PFSK-1 (cell line): Measurements from ENCODE around the gene FN1. TPM values are rescaled to one million over a fixed set of nuclear protein-coding genes. Genes with fewer than 3 reads are reported as not detected.

Experiments
- FOXP2 ChIP-seq: optimal IDR thresholded peaks from 2 replicates; pipeline ENCODE3; 2011; ENCODE audit warnings: borderline replicate concordance, control low read depth, inconsistent platforms; ENCODE audit not compliant: insufficient read depth; ENCODE audit errors: extremely low read length, extremely low read depth
- POLR2AphosphoS5 ChIP-seq: IDR thresholded peaks from 2 replicates; pipeline ENCODE4 v1.6.1; 2012; ENCODE audit warnings: low read depth, mild to moderate bottlenecking, control low read depth, low read length, moderate library complexity
- SIN3A ChIP-seq: IDR thresholded peaks from 2 replicates; pipeline ENCODE4 v1.6.1; 2012; ENCODE audit warnings: mild to moderate bottlenecking, low read length, moderate library complexity, borderline replicate concordance; ENCODE audit not compliant: insufficient read depth
- TAF1 ChIP-seq: IDR thresholded peaks from 2 replicates; pipeline ENCODE4 v1.6.1; 2012; ENCODE audit warnings: low read length, control low read depth, borderline replicate concordance; ENCODE audit not compliant: insufficient read depth
- polyA plus RNA-seq: library from polyadenylated mRNA; unstranded; fragments of >200 nt; gene quantifications from one replicate; pipeline ENCODE4 v1.2.1, GENCODE V29; 2012; ENCODE audit warnings: low read depth, missing spikeins; ENCODE audit not compliant: insufficient read length
- TF ChIP-seq, protein P1 (sequence below), 2 experiments: IDR thresholded peaks; 2 replicates each; pipeline versions ENCODE4 v1.6.1 to v1.8.0; 2011 to 2012; ENCODE audit warnings: low read depth in 2 of 2, low read length in 2 of 2, control low read depth in 1 of 2, inconsistent platforms in 1 of 2, mild to moderate bottlenecking in 1 of 2, moderate library complexity in 1 of 2; ENCODE audit not compliant: insufficient read depth in 1 of 2

The FN1 gene
- polyA plus RNA-seq = 3.1 TPM

DNA sequence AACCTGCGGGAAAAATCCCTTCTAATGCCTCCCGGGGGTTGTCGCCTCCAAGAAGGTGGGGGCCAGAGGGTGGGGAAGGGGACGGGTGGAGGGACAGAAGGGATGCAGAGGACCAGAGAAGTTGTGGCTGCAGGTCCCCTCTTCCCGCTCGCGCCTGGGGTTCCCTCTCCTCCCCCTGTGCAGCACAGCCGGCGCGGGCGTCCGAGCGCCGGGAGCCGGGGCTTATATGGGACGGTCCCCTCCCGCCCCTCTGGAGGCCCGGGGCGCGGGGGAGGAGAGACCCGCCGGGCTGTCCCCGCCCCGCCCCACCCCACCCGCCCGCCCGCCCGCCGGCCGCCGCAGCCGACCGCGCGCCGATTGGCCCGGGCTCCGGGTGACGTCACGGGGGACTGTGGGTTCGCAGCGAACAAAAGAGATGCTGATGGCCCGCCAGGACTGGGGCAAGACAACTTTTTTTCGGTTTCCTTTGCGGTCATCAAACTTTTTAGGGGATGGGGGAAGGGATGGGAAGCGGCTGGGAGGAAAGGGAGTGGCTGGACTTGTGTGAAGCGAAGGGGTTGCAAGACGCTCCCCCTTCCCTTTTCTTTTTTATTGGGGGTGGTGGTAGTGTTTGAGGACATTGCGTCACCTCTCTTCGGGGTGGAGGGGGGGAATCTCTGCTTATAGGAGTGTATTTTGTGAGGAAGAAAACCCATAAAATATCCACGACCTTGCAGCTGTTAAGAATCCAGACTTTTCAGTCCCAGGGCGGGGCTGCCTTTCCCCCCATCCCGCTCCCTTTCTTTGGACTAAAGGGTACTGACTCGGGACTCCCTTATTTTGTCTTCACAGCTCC, at the start of gene FN1:
Gene FN1 (minus strand): TSS at position 199 of the 835 bp plus-strand sequence. CDS start 266 bp downstream, outside the sequence.
- no peak for TF ChIP-seq FOXP2
- TF ChIP-seq, protein P1, sequence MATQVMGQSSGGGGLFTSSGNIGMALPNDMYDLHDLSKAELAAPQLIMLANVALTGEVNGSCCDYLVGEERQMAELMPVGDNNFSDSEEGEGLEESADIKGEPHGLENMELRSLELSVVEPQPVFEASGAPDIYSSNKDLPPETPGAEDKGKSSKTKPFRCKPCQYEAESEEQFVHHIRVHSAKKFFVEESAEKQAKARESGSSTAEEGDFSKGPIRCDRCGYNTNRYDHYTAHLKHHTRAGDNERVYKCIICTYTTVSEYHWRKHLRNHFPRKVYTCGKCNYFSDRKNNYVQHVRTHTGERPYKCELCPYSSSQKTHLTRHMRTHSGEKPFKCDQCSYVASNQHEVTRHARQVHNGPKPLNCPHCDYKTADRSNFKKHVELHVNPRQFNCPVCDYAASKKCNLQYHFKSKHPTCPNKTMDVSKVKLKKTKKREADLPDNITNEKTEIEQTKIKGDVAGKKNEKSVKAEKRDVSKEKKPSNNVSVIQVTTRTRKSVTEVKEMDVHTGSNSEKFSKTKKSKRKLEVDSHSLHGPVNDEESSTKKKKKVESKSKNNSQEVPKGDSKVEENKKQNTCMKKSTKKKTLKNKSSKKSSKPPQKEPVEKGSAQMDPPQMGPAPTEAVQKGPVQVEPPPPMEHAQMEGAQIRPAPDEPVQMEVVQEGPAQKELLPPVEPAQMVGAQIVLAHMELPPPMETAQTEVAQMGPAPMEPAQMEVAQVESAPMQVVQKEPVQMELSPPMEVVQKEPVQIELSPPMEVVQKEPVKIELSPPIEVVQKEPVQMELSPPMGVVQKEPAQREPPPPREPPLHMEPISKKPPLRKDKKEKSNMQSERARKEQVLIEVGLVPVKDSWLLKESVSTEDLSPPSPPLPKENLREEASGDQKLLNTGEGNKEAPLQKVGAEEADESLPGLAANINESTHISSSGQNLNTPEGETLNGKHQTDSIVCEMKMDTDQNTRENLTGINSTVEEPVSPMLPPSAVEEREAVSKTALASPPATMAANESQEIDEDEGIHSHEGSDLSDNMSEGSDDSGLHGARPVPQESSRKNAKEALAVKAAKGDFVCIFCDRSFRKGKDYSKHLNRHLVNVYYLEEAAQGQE (IDR thresholded peaks at IDR 0.05; ENCODE audit: insufficient read depth in 1 of 2, low read depth in 2 of 2, low read length in 2 of 2) = no peak
- no peak for TF ChIP-seq TAF1
- no peak for TF ChIP-seq POLR2AphosphoS5
- no peak for TF ChIP-seq SIN3A

GRCh38 chr2:215485032-215485431, 49.2 kb upstream of the FN1 start:
- TF ChIP-seq, protein P1 (IDR thresholded peaks at IDR 0.05; ENCODE audit: insufficient read depth in 1 of 2, low read depth in 2 of 2, low read length in 2 of 2) = no peak

- TF ChIP-seq SIN3A (no peak), TAF1 (no peak), POLR2AphosphoS5 (no peak), FOXP2 (no peak)
- TF ChIP-seq, protein P1 (IDR thresholded peaks at IDR 0.05; ENCODE audit: insufficient read depth in 1 of 2, low read depth in 2 of 2, low read length in 2 of 2) = no peak
Observed at GRCh38 chr2:215484570-215484969, 48.7 kb upstream of the FN1 start.

- TF ChIP-seq SIN3A (no peak), POLR2AphosphoS5 (no peak), FOXP2 (no peak), TAF1 (no peak)
- TF ChIP-seq, protein P1 (IDR thresholded peaks at IDR 0.05; ENCODE audit: insufficient read depth in 1 of 2, low read depth in 2 of 2, low read length in 2 of 2) = no peak
Observed at GRCh38 chr2:215483431-215483830, 47.6 kb upstream of the FN1 start.
